Gastrocnemius medialis (tissue), 4 donors: ENCODE data around the gene DGCR8. TPM values are rescaled to one million over a fixed set of nuclear protein-coding genes. Genes with fewer than 3 reads are reported as not detected.

ENCODE experiments used
- ATAC-seq, 2 donors: fragments of 150-250 bp; one replicate each; pipeline ENCODE4 v1.9.1; 2016
- DNase-seq, 2 donors: peaks; one replicate each; pipeline ENCODE4 v3.0.0-alpha.2; 2019
- H3K27ac ChIP-seq, 4 donors: fragments of 200-600 bp; sonication (generic); 1 replicate in 1 of 4; 2 replicates in 3 of 4; pipeline ENCODE4 v1.5.1; 2016 to 2018; ENCODE audit warnings: mild to moderate bottlenecking in 2 of 4, moderate library complexity in 1 of 4
- H3K27me3 ChIP-seq, 3 donors: fragments of 200-600 bp; sonication (generic) in 2 of 3; 1 replicate in 1 of 3; 2 replicates in 2 of 3; pipeline versions ENCODE4 v1.5.1 to v1.6.0; 2016 to 2019; ENCODE audit warnings: mild to moderate bottlenecking in 1 of 3, moderate library complexity in 1 of 3
- H3K36me3 ChIP-seq, 2 donors: fragments of 200-600 bp; sonication (generic) in 1 of 2; one replicate each; pipeline ENCODE4 v1.5.1; 2017 to 2018
- H3K4me1 ChIP-seq, 2 donors: fragments of 200-600 bp; sonication (generic) in 1 of 2; one replicate each; pipeline ENCODE4 v1.5.1; 2016 to 2017; ENCODE audit warnings: mild to moderate bottlenecking in 2 of 2
- H3K4me3 ChIP-seq, 4 donors: fragments of 200-600 bp; sonication (generic) in 3 of 4; 1 replicate in 1 of 4; 2 replicates in 3 of 4; pipeline ENCODE4 v1.5.1; 2016 to 2019; ENCODE audit warnings: mild to moderate bottlenecking in 2 of 4
- H3K9me3 ChIP-seq, 3 donors: fragments of 200-600 bp; sonication (generic) in 2 of 3; 1 replicate in 1 of 3; 2 replicates in 2 of 3; pipeline ENCODE4 v1.5.1; 2016 to 2019
- POLR2A ChIP-seq, 2 donors: fragments of 450-650 bp; IDR thresholded peaks; one replicate each; pipeline ENCODE4 v1.6.1; 2017; ENCODE audit warnings: antibody characterized with exemption in 2 of 2, mild to moderate bottlenecking in 2 of 2, moderate library complexity in 2 of 2
- in situ Hi-C, 4 donors: fragments of 200-750 bp; cut with MboI; loops; one replicate each; pipeline versions ENCODE4 v1.15.0 to v1.8.0; 2017; ENCODE audit warnings: low sequenced_read_pairs in 4 of 4
- intact Hi-C: fragments of 100-400 bp; cut with DNase I; formaldehyde crosslinking; loops from one replicate; pipeline ENCODE4 v1.15.1; 2023; ENCODE audit warnings: low total_unique reads
- total RNA-seq, 4 donors: library from RNA; depleted of rRNA; stranded (reverse); fragments of >200 nt; gene quantifications; one replicate each; pipeline versions ENCODE4 v1.1.0 to v1.2.3, GENCODE V29; 2016
- TF ChIP-seq, protein P1 (sequence below), 5 experiments: fragments of 450-650 bp in 3 of 5; fragments of 200-600 bp in 2 of 5; sonication (generic) in 2 of 5; IDR thresholded peaks in 4 of 5; conservative IDR thresholded peaks in 1 of 5; 1 replicate in 4 of 5; 2 replicates in 1 of 5; pipeline ENCODE4 v1.5.1; 2016 to 2019; ENCODE audit warnings: antibody characterized with exemption in 5 of 5, mild to moderate bottlenecking in 3 of 5, moderate library complexity in 3 of 5

Gene DGCR8
- total RNA-seq, 4 donors from 2014 or later = 5.2 to 16.5 (median 11.2) TPM

DNA sequence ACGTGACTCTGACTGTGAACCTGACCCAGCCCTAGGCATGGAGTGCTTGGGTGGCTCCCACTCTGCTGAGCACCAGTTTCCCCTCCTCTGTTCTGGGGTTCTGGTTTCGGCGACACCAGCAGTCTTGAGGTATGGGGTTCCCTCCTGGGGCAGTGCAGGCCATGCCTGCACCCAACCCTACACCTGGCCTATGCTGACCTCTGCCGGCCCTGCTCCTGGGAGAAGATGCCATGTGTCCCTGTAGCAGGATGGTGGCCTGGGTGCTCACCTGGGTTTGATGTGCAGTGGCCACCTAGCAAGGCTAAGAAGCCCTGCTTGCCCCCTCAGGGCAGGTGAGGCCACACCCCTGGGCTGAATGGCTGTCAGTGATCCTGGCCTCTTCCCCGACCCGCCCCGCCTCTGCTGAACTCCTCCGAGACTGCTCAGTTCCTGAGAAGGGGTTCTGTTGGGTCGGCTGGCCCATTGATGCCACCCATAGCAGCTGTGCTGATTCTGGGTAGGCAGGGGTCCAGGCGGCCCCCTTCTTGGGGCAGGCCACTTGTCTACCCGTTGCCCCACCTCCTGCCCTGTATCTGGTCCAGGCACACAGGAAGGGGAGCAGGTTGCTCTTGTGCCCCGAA is 54.0 kb downstream of the DGCR8 start:
- H3K27me3 ChIP-seq = no peaks in the 10 kb centered on the region
- DNase-seq = no peak
- H3K27ac ChIP-seq = no peak overlapping the region
- H3K9me3 ChIP-seq = no peaks in the 10 kb centered on the region
- H3K4me3 ChIP-seq = no peak overlapping the region
- H3K36me3 ChIP-seq = no peaks in the 10 kb centered on the region
- ATAC-seq = no peak
- in situ Hi-C loops = no loop called here
- intact Hi-C loops = loop anchor here (5.0 kb wide), 1 partner anchor 112 kb away; the partner anchor contains the start of gene TANGO2
- TF ChIP-seq, protein P1, sequence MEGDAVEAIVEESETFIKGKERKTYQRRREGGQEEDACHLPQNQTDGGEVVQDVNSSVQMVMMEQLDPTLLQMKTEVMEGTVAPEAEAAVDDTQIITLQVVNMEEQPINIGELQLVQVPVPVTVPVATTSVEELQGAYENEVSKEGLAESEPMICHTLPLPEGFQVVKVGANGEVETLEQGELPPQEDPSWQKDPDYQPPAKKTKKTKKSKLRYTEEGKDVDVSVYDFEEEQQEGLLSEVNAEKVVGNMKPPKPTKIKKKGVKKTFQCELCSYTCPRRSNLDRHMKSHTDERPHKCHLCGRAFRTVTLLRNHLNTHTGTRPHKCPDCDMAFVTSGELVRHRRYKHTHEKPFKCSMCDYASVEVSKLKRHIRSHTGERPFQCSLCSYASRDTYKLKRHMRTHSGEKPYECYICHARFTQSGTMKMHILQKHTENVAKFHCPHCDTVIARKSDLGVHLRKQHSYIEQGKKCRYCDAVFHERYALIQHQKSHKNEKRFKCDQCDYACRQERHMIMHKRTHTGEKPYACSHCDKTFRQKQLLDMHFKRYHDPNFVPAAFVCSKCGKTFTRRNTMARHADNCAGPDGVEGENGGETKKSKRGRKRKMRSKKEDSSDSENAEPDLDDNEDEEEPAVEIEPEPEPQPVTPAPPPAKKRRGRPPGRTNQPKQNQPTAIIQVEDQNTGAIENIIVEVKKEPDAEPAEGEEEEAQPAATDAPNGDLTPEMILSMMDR (IDR thresholded peaks at IDR 0.05 in 4 of 5, conservative IDR thresholded peaks at IDR 0.05 in 1 of 5) = no peak
- TF ChIP-seq POLR2A (IDR thresholded peaks at IDR 0.05) = no peak
- peaks cover 47 to 74% of the 10 kb centered on the region in 2 donors for H3K4me1 ChIP-seq

DNA sequence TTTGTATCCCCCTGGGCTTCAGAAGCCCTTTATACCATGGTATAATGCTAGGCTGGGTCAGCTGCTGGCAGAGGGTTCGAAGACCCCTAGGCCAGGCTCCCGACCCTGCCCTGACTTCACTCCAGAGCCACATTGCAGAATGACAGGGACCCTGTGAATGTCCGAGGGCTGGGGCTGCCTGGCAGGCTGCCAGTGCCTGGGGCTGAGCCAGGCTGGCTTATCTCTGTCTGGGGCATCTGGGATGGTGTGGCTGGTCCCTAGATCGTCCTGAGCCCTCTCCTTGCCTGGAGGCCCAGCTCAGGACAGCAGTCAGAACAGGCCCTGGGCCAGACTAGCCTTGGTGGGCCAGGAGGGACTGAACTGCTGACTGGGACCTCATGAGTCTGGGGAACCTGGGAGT is 55.2 kb downstream of the DGCR8 start:
- H3K4me3 ChIP-seq = no peak overlapping the region
- H3K36me3 ChIP-seq = no peaks in the 10 kb centered on the region
- intact Hi-C loops = no loop called here
- in situ Hi-C loops = no loop called here
- TF ChIP-seq POLR2A (IDR thresholded peaks at IDR 0.05) = no peak
- TF ChIP-seq, protein P1 (IDR thresholded peaks at IDR 0.05 in 4 of 5, conservative IDR thresholded peaks at IDR 0.05 in 1 of 5) = no peak
- H3K4me1 ChIP-seq = peaks cover 47 to 71% of the 10 kb centered on the region in 2 donors
- DNase-seq = no peak
- H3K27me3 ChIP-seq = no peaks in the 10 kb centered on the region
- no peak overlapping the region for H3K27ac ChIP-seq
- ATAC-seq = no peak
- no peaks in the 10 kb centered on the region for H3K9me3 ChIP-seq

DNA sequence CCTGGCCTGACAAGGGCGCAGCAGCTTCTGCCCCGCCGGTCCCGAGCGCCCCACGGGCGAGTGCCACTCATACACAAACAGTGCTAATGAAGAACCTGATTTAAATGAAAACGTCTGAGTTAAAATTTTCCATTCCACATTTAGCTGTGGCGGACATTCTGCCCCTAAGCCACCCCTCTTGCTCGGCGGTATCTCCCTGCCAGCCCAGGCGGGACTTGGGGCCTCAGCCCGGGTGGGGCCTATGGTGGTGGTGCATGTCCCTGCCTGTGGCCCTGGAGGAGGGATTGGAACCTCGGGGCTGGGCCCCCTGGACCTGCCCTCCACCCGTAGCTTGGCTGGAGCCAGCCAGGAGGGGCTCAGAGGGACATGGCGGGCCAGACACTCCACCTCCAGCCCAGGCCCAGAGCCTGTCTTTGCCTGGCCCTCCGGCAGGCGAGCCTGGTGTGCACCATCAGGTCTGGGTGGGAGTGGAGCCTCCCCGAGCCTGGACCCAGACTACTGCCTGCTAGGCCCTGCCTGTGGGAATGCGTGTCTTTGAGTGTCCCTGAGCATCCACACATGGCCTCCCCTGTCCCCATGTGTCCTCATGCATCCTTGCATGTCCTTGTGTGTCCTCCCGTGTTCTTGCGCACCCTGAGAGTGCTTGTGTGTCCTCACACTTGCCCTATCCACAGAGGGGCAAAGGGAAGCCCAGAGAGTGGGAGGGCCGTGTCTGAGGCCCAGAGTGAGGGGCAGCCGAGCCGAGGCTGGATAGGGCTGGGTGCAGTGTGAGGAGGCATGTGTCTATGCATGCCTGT is 56.0 kb downstream of the DGCR8 start:
- intact Hi-C loops = no loop called here
- no peak for DNase-seq
- H3K4me3 ChIP-seq = no peak overlapping the region
- H3K27me3 ChIP-seq = no peaks in the 10 kb centered on the region
- H3K9me3 ChIP-seq = no peaks in the 10 kb centered on the region
- H3K4me1 ChIP-seq = peaks cover 47 to 65% of the 10 kb centered on the region in 2 donors
- ATAC-seq = no peak
- no peaks in the 10 kb centered on the region for H3K36me3 ChIP-seq
- in situ Hi-C loops = no loop called here
- peak overlapping the region in 1 of 4 donors; percentile 9 for H3K27ac ChIP-seq
- TF ChIP-seq, protein P1 (IDR thresholded peaks at IDR 0.05 in 4 of 5, conservative IDR thresholded peaks at IDR 0.05 in 1 of 5) = no peak
- no peak for TF ChIP-seq POLR2A (IDR thresholded peaks at IDR 0.05)

DNA sequence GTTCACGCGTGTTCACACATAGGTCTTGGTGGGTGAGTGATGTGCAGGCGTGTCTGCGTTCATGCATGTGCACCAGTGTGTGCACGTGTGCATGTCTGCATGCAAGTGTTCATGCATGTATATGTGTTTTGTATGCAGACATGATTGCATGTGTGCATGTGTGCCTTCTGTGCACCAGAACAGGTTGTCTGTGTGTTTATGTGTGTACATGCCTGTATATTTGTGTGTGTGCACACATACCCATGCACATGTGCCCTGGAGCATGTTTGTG is 56.5 kb downstream of the DGCR8 start:
- intact Hi-C loops (no loop called here), in situ Hi-C loops (no loop called here)
- Histone ChIP-seq H3K27me3 (no peaks in the 10 kb centered on the region), H3K9me3 (no peaks in the 10 kb centered on the region), H3K4me3 (no peak overlapping the region), H3K27ac (no peak overlapping the region), H3K4me1 (peaks cover 47 to 65% of the 10 kb centered on the region in 2 donors), H3K36me3 (no peaks in the 10 kb centered on the region)
- TF ChIP-seq, protein P1 (IDR thresholded peaks at IDR 0.05 in 4 of 5, conservative IDR thresholded peaks at IDR 0.05 in 1 of 5) = no peak
- no peak for TF ChIP-seq POLR2A (IDR thresholded peaks at IDR 0.05)
- ATAC-seq = no peak
- DNase-seq = no peak
